HTR-8/SVneo (cell line): ENCODE measurements around the gene FNDC3B.

Experiments
- DNase-seq: peaks from one replicate; pipeline ENCODE4 v3.0.0; 2011; ENCODE audit warnings: low spot score, mixed read lengths; ENCODE audit not compliant: insufficient read length
- FAIRE-seq: peaks from 2 replicates; lab custom pipeline; 2011; peaks lifted over from hg19 to GRCh38; lab: Jason Lieb, UNC

FNDC3B gene

DNA sequence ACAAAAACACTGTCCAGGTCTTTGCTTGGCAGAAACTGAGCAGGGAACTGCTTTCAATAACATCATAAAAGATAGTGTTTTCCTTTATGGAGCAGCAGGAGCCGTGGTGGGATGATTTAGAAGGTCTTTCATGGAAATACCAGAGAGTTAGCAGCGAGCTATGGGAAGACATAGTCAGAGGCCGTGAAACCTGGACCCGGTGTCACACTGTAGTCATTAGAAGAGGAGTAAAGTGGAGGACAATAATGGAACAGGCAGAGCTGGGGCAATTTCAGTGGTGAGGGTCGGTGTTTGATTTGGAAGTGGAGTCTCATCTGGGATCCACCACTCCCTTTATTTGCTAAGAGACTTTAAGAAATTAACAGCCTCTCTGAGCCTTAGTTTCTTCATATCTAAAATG lies 351.4 kb downstream of the FNDC3B start:
- FAIRE-seq (no peak), DNase-seq (no peak)

DNA sequence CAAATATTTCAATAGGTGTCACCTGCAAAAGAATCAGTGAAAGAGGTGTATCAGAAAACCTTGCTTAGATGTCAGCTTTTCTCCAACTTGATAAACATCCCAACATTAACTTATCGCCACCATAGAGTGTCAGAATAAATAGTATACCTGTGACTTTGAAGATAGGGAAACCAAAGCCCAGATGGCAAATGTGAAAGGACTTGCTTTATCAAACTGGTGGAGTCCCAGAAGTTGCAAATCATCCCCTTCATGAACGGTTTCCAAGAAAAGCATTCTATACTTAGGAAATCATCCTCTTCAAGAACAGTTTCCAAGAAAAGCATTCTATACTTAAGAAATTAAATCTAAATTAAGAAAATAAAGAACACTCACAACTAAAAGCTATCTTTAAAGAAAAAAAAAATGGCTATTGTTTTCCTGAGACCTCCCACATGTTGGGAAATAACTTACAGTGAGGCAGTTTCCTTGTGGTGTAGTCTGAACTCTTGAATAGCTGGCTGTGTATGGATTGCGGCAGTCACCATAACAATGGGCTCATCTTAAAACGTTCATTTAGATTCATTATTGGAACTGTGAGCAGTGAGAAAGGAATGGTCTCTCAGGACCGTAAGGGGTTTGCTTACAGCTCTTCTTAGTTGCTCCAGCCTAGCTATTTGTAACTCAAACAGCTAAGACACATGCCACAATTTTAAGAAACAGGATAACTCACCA lies 352.4 kb downstream of the FNDC3B start:
- DNase-seq (no peak), FAIRE-seq (no peak)

DNA sequence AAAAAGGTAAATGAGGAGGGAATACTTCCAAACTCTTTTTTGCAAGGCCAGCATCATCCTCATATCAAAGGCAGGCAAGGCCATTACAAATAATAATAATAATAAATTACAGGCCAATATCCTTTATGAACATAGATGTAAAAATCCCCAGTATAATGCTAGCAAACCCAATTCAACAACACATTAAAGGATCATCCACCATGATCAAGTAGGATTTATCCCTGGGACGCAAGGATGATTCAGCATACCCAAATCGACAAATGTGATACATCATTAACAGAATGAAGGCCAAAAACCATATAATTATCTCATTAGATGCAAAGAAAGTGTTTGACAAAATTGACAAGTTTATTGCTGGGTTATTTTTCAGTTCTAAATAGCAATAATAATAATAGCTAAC lies 355.3 kb downstream of the FNDC3B start:
- no peak for FAIRE-seq
- DNase-seq = no peak

DNA sequence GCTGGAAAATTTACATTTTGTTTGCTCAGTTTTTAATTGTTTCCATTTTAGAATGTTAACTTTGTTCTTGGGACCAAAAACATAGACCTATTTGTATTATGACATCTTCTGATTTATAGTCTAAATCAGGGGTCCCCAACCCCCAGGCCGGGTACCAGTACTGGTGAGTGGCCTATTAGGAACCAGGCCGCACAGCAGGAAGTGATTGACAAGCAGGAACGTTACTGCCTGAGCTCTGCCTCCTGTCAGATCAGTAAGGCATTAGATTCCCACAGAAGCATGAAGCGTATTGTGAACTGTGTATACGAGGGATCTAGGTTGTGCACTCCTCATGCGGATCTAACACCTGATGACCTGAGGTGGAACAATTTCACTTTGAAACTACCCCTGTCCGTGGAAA lies 357.0 kb downstream of the FNDC3B start:
- DNase-seq = no peak
- FAIRE-seq = peak; percentile 28

DNA sequence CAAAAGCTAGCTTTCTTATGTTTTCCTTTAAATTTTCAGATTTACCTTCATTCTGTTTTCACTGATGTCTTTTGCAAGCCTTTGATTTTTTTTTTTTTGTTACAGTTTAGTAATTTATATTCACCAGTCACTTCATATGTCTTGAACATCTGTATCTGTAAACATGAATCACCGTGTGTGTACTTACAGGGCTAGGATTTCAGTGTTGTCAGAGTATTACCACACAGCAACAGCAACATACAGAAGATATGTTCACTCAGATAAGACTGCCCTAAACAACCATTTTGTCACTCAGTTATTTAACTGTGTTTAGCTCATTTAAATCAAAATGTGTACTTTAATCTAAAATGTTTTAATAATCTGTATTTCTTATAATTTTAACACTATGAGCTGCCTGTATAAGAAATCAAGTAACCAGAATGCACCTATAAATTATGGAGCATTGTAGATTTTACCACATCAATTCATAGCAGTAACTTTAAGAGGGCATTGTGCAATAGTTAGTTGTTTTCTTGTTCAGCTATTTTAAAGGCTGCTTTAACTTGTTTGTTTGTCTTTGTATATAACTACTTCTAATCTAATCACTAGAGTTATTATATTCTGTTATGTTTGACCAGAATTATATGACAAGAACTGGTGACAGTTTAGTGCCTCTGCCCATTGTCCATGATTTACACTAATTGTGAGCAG lies 358.5 kb downstream of the FNDC3B start:
- DNase-seq = no peak
- no peak for FAIRE-seq

DNA sequence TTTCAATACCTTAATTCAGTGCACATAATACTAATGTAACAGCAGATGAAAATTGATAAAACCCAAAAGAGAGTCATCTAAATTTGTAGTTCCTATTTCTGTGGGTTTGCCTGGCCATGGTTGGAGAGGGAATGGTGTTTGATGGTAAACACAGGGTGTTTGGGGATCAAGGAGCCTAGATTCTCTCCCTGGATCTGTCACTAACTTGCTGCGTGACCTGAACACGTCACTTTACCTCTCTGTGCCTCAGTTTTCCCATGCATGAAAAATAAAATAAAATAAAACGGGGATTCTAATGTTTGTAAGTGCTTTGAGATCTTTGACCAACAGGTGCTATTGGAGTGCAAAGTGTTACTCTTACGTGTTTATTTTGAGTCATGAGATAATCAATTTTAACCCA lies 359.1 kb downstream of the FNDC3B start:
- FAIRE-seq (no peak), DNase-seq (no peak)

DNA sequence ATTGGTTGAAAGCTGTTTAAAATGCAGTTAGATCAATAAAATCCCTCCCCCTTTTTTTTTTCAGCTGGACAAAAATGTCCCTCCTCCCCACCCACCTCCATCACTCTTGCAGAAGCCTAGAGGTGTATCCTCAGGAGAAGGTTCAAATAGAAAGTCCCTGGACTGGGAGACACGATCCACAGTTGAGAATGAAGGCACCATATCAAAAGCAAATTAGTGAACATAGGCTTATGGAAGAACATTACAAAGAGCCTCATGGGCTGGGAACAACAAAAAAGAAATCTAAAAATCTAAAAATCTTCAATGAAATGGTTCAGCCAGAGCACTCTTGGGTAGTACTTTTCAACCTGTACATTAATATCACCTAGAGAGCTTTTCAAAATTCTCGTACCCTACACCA lies 362.7 kb downstream of the FNDC3B start:
- DNase-seq = no peak
- no peak for FAIRE-seq

DNA sequence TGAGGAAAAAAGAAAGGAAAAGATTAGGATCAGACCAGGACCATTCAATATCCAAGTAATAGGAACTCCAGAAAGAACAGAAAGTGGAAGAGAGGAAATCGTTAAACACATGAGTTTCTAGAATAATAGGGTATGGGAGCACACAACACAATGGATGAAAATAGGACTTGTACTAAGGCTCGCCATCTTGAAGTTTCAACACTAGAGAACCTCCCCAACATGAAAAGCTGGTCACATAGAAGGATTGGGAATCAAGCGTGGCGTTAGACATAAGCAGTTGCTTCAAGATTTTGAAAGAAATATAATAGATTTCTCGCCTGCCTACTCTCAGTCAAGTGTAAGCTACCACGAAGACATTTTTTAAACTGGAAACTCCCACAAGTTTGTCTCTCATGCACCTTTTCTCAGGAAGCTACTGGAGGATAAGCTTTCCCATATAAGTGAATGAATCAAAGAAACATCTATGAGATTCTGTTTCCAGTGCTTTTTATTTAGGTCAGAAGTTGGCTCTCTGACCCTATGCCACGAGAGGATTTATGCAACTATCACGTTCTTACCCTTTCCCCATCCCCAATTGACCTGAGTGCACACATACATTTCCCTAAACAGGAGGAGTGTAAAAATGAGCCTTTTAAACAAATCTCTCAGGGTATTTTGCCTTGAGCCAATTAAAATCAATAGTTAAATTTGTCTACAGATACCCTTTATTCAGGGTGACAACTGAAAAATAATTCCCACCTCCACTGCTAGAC lies 363.7 kb downstream of the FNDC3B start:
- no peak for DNase-seq
- no peak for FAIRE-seq

DNA sequence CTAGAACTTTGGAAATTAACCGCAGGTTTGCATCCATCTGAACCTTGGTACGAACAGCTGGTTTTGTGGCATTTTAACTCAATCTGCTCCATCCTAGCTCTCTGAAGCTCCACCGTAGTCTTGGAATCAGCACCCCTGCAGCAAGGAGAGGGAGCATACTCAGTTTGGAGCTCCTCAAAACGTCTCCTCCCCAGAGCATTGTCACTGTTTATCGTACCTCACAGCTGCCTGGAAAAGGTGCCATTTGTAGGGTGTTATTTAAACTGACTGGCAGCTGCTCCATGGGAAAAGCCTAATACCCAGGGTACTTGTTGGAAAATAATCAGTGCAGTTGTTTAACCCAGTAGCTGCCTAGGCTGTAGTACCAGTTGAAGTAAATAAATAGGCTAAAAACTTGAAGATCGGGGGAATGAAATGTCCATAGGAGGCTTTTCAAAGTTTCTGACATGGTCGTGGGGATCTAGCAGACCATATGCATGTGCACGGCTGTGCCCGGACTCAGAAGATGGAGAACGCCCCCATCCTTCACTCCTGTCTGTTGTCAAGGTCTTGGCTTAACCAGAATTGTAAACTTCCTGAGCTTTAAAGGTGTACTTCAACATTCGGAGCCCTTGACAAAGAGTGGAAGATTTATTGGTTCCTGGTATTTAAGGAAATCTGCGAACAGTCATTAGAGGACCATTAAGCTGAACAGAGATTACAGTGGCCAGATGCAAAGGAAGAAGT lies 365.0 kb downstream of the FNDC3B start:
- DNase-seq (no peak), FAIRE-seq (no peak)

DNA sequence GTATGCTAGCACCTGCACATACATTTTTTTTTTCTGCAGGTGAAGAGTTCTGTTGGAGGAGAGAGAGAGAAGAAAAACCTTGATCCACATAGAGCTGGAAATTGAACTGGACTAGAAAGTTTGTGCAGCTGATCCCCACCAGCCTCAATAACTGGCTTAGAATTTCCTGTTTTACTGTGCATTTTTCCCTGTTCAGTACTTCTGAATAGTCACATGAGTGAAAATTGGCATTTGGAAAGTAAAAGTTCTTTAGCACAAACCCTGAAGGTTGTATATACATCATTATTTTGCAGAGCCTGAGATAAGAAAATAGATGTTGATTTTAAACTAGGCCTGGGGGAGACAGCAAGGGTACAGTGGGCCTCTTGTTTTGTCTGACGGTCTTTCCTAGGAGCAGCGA lies 366.5 kb downstream of the FNDC3B start:
- no peak for FAIRE-seq
- DNase-seq = no peak

DNA sequence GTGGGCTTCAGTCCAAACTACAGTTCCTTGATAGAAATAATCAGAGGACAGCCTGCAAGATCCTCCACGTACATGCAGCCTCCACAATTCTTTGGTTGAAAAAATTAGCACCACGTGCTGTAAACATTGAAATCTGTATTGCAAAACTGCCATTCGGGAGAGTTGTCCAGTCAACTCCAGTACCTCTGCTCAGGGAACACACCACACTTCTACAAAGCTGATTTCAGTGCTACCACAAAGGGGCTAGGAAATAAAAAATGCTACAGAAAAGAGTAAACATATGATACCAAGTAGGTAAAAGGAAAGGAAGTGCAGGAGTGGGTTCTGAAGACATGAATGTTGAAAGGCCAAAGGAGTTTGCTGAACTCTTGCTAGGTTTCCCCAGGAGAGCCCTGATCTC lies 368.5 kb downstream of the FNDC3B start:
- FAIRE-seq (no peak), DNase-seq (no peak)

DNA sequence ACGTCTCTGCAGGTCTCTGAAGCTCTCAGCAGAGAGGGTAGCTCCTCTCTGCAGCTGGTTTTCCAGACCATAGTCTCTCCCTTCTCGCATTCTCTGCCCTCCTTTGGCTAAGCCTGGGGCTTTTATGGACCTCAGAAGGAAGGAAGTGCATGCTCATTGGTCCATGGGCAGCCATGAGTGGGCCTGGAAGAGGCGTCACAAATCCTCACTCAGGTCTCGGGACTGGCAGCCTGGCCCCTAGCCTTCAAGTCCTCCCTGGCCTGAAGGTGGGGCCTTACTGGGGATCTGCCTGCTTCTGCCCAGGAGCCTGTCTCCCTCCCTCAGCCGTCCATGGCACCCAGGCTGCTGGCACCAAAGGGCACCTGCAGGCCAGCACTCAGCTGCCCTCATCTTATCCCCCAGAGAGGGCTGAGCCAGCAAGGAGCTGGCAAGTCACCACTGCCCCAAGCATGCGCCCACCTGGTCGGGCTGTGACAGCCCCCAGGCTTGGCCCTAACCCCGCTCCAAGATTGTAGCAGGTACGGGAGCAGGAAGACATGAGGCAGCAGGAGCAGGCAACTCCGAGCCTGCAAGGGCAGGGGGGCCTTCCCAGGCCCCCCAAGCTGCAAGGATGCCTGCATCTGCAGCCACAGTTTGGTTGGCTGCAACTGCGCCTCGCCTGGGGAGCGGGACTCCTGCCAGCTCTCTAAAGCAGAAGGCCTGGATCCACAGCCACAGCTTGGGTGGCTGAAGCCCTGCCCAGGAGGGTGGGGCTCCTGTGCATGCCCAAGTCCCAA lies 371.5 kb downstream of the FNDC3B start:
- DNase-seq = no peak
- no peak for FAIRE-seq

DNA sequence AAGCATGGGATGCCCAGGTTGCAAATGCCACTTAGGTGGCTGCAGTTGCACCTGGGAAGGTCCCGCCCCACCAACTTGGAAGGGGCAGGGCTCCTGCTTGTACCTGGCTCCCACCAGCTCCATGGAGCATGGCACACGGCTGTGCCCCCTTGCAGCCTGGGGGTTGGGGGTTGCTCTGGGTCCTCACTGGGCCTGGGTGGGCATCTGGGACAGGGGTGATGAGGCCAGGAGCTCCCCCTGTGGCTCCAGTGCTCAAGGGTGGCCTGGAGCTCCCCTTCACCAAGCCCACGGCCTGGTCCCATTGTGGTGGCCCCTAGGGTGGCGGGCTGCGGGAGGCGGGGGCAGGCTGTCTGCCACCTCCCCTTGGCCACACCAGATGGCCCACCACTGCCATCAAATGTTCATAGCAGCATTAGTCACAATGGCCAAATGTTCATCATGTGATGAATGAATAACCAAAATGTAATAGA lies 372.1 kb downstream of the FNDC3B start:
- FAIRE-seq = no peak

DNA sequence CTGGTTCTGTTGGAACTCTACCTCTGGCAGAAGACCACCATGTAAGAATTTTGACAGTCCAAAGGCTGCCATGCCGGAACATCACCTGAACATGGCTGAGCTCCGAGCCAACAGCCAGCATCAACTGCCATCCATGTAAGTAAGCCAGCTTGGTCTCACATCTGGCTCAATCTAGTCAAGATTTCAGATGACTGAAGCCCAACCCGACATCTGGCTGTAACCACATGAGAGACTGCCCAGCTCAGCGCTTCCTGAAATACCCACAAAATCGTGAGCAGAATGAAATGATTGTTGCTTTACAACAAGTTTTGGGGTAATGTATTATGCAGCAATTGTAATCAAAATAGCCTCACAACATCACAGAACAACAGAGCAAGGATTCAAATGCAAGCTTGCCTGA lies 375.9 kb downstream of the FNDC3B start:
- no peak for FAIRE-seq
- no peak for DNase-seq

More for the DNA sequence above, 372.1 kb downstream of the FNDC3B start:
- no peak for DNase-seq

DNA sequence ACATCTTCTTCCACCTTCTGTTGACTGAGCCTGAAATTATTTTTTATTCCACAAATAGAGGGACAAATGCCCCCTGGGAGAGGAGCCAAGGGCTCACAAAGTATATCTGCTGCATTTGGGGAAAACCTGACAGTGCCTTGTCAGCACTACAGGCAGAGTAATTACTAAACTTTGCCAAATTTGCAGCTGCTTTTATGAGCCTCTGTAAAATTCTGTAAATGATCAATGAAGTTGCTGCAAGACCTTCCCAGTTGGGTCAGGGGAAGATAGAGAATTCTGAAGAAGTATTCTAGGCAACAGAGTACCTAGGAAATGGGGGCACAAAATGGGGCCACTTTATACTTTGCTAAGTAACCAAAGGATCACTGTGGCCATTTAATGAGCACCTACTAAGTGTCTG lies 398.3 kb downstream of the FNDC3B start:
- no peak for DNase-seq
- FAIRE-seq = no peak

DNA sequence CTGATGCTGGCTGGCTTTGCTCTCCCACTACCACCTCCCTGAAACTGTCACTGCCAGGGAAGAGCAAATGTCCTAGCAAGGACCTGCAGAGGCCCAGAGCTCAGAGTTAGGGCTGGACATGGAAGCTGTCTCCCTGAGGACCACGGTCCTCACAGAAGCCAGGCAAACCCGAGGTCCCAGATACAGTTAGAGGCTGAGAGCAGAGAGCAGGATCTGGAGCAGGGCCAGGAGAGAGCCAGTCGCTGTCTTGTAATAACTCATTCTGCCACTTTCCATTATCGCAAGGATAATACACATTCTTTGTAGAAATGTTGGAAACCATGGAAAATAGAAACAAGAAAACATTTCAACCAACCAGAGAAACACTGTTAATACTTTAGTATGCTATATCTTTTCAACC lies 398.8 kb downstream of the FNDC3B start:
- FAIRE-seq (no peak), DNase-seq (no peak)

DNA sequence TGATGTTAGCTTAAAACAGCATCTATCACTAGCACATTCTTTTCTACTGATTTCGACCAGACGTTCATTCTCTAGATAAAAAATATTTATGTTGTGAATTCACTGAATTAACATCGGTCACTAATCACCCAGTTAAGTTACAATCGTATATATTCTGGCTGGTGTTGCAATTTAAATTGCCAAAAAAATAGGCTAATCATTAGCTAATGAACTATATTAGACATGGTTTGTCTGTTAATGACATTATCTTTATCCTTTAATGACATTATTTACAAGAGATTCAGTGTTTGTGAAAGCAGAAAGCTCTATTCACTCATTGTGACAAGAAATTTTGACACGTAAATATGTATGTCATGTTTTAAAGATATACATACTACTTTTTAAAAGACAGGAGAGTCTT lies 402.2 kb downstream of the FNDC3B start:
- FAIRE-seq (no peak), DNase-seq (no peak)

DNA sequence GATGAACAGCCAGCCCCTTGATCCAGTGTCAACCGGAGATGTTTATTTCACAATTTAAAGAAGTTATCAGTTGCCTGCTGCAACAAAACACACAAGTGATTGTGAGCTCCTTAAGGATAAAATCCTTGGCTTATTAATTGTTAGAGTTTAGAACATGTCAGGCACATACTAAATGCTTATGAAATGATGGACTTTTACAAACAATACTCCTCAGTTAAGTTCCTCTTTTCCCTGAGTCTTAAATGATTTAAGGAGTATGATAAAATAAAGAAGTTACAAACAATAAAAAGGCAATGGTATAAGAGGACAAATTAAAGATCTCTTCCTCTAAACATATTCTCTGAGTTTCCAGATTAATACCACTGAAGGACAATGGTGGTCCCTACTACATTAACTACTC lies 403.2 kb downstream of the FNDC3B start:
- FAIRE-seq (no peak), DNase-seq (no peak)

DNA sequence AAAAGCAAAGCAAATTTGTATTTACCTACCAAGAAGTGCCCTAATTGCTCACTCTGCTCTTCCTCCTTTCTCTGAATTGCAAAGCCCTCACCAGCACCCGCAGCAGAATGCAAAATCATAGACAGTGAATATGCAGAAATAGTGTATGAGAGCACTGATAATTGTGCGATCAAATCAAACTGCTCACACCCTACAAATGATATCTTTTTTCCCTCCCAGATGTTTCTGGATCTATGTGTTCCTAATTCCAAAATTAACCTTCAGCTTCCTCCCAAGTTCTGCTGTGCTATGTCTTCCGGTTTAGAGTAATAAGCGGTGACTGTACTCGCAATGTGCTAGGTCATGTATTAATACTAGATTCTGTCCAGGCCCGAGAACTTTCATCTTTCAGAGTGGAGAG lies 405.4 kb downstream of the FNDC3B start:
- DNase-seq = no peak
- FAIRE-seq = peak; percentile 16

DNA sequence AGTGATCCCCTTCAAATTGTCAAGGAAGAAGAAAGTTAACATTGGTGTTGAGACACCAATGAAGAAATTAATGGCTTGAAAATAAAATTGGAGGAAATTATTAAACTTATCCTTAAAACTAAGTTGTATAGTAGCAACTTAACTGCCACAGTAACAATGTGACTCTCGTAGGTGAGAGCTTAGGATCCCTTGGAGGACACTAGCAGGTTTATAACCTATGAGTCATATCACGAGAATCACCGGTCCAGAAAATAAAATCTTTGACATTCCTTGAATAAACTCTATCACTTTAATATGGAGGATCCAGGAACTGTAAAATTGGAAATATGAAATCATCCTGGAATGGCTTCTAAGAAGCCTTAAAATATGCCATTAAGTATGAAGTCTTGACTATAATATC lies 406.8 kb downstream of the FNDC3B start:
- DNase-seq = no peak
- FAIRE-seq = no peak
